Measurements from ENCODE around the gene SF3B4.

GRCh38 chr1:149945206-149945605 is 17.6 kb upstream of the SF3B4 start:
- TF ChIP-seq, protein P1, sequence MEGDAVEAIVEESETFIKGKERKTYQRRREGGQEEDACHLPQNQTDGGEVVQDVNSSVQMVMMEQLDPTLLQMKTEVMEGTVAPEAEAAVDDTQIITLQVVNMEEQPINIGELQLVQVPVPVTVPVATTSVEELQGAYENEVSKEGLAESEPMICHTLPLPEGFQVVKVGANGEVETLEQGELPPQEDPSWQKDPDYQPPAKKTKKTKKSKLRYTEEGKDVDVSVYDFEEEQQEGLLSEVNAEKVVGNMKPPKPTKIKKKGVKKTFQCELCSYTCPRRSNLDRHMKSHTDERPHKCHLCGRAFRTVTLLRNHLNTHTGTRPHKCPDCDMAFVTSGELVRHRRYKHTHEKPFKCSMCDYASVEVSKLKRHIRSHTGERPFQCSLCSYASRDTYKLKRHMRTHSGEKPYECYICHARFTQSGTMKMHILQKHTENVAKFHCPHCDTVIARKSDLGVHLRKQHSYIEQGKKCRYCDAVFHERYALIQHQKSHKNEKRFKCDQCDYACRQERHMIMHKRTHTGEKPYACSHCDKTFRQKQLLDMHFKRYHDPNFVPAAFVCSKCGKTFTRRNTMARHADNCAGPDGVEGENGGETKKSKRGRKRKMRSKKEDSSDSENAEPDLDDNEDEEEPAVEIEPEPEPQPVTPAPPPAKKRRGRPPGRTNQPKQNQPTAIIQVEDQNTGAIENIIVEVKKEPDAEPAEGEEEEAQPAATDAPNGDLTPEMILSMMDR (IDR thresholded peaks at IDR 0.05) = no peak
- no peak for TF ChIP-seq EP300 (IDR thresholded peaks at IDR 0.05)

All from sigmoid colon (tissue), 4 donors.